ENCODE data around the gene WDR19.
"Not testable (repeated sequence)": the region's sequence is repeated elsewhere in the genome, so short reads cannot be mapped to it uniquely, and the experiment has no call there.

Gene WDR19

GRCh38 chr4:39256436-39256835 is 74.1 kb downstream of the WDR19 start:
- no peak for TF ChIP-seq ZNF274 (IDR thresholded peaks at IDR 0.05; ENCODE audit: low read depth, low read length)

GRCh38 chr4:39259571-39260330 is 77.4 kb downstream of the WDR19 start:
- TF ChIP-seq ZNF274 (IDR thresholded peaks at IDR 0.05; ENCODE audit: low read depth, low read length), result no peak
- no peak overlapping the region for H3K4me3 ChIP-seq (ENCODE audit: low read length)

More at GRCh38 chr4:39256436-39256835, 74.1 kb downstream of the WDR19 start:
- no peak overlapping the region for H3K4me3 ChIP-seq (ENCODE audit: low read length)

- no peak overlapping the region for H3K4me3 ChIP-seq (ENCODE audit: low read length)
- TF ChIP-seq ZNF274 (IDR thresholded peaks at IDR 0.05; ENCODE audit: low read depth, low read length), result no peak
Observed at GRCh38 chr4:39263895-39264294, 81.6 kb downstream of the WDR19 start.

GRCh38 chr4:39274503-39274902 is 92.2 kb downstream of the WDR19 start:
- no peak for TF ChIP-seq ZNF274 (IDR thresholded peaks at IDR 0.05; ENCODE audit: low read depth, low read length)
- no peak overlapping the region for H3K4me3 ChIP-seq (ENCODE audit: low read length)

GRCh38 chr4:39277661-39278060 is 95.3 kb downstream of the WDR19 start:
- H3K4me3 ChIP-seq (ENCODE audit: low read length), result not testable (repeated sequence)

DNA sequence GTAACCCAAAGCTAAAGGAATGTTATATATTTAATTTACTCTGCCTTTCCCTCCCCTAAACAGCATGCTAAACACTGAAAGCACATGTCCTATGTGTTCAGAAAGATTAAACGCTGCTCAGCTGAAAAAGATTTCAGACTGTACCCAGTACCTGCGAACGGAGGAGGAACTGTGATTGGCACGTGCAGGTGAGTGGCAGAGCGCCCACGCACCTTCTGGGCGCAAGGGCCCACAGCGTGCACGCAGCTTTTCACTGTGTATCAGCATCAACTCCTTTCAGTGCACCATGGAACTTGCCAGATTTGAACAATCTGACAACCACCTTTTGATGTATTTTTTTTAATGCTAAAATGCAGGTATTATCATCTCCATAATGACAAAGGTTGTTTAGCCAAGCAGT is 96.1 kb downstream of the WDR19 start:
- H3K4me3 ChIP-seq (ENCODE audit: low read length), result no peak overlapping the region
- no peak for TF ChIP-seq ZNF274 (IDR thresholded peaks at IDR 0.05; ENCODE audit: low read depth, low read length)

DNA sequence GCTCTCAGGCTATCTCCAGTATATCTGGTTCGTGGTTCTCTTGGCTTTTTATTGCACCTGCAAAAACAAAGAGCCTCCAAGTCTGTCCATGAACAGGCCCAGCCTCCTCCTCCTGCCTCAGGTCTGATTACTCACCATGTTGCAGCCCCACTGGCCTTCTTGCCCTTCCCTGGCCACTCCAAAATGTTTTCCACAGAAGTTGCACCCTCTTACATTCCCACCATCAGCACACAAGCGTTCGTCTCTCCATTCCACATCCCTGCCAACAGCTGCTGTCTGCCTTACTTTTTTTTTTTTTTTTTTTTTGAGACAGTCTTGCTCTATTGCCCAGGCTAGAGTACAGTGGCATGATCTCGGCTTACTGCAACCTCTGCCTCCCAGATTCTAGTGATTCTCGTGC is 97.1 kb downstream of the WDR19 start:
- no peak overlapping the region for H3K4me3 ChIP-seq (ENCODE audit: low read length)
- no peak for TF ChIP-seq ZNF274 (IDR thresholded peaks at IDR 0.05; ENCODE audit: low read depth, low read length)

- TF ChIP-seq ZNF274 (IDR thresholded peaks at IDR 0.05; ENCODE audit: low read depth, low read length), result no peak
- H3K4me3 ChIP-seq (ENCODE audit: low read length), result no peak overlapping the region
Observed at GRCh38 chr4:39280770-39281169, 98.4 kb downstream of the WDR19 start.

- TF ChIP-seq ZNF274 (IDR thresholded peaks at IDR 0.05; ENCODE audit: low read depth, low read length), result no peak
- H3K4me3 ChIP-seq (ENCODE audit: low read length), result no peak overlapping the region
Observed at GRCh38 chr4:39285111-39285795, 102.9 kb downstream of the WDR19 start.

GRCh38 chr4:39285853-39286252 is 103.5 kb downstream of the WDR19 start:
- H3K4me3 ChIP-seq (ENCODE audit: low read length), result no peak overlapping the region
- TF ChIP-seq ZNF274 (IDR thresholded peaks at IDR 0.05; ENCODE audit: low read depth, low read length), result no peak

- no peak for TF ChIP-seq ZNF274 (IDR thresholded peaks at IDR 0.05; ENCODE audit: low read depth, low read length)
- no peak overlapping the region for H3K4me3 ChIP-seq (ENCODE audit: low read length)
Observed at GRCh38 chr4:39286263-39286662, 103.9 kb downstream of the WDR19 start.

DNA sequence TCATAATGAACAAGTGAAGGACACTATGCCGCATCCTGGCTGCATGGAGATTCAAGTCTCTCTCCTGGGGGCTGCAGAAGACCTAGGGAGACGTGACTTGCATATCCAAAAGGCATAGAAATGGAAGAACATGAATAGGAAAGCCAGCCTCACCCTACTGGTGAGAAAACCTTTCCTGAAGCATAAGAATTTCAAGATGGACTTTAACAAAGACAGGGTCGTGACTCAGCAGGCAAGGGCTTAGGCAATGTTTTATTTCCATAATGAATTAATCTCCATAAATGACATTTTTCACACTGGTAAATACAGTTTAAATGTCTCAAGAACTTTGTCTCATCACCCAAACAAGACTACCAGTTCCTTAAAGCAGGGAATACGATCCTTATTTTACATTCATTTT is 104.9 kb downstream of the WDR19 start:
- no peak overlapping the region for H3K4me3 ChIP-seq (ENCODE audit: low read length)

GRCh38 chr4:39291686-39292085 is 109.4 kb downstream of the WDR19 start:
- no peak overlapping the region for H3K4me3 ChIP-seq (ENCODE audit: low read length)
- TF ChIP-seq ZNF274 (IDR thresholded peaks at IDR 0.05; ENCODE audit: low read depth, low read length), result no peak

More for the DNA sequence above, 104.9 kb downstream of the WDR19 start:
- TF ChIP-seq ZNF274 (IDR thresholded peaks at IDR 0.05; ENCODE audit: low read depth, low read length), result no peak

- H3K4me3 ChIP-seq (ENCODE audit: low read length), result not testable (repeated sequence)
Observed at GRCh38 chr4:39292433-39292832, 110.1 kb downstream of the WDR19 start.

DNA sequence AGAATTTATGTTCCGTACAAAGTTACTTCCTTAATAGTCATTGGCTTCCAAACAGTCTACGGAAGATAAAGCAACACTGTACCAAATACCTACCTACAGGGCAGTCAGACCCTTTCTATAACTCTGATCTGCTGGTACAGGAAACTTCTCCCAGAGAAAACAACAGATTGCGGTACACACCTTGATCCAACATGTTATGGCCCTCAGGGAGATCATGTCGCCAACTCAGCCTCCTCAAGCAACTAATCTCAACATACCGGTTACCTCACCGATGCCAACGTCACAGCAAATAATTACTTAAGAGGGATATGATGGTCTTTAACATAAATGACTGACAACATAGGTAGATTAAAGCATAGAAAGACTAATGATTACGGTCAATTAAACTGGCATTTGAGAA is 113.5 kb downstream of the WDR19 start:
- no peak overlapping the region for H3K4me3 ChIP-seq (ENCODE audit: low read length)
- no peak for TF ChIP-seq ZNF274 (IDR thresholded peaks at IDR 0.05; ENCODE audit: low read depth, low read length)

Measured in GM08714 (cell line).